Effector CD4-positive, alpha-beta T cell (primary cell): ENCODE results near the gene IMMP2L.

Experiments used
- DNase-seq: peaks from one replicate; pipeline ENCODE4 v3.0.0-alpha.2; 2020

IMMP2L gene

DNA sequence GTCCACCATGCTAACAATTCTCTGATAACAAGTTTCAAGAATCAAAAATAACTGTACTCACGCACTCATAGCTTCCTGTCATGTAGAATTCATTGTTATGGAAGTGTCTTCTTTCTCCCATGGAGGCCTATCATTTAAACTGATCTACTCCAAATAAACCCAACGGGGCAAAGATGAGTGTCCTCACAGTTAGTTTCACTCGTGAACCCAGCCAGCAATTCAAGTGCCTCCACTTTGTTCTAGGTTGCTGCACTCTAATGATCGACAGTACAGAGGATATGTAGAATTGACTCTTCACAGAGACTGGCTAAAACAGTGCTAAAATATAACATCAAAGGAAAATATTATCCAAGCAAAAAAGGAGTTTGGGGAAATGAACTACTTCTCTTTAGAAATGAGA is 360.0 kb downstream of the IMMP2L start:
- no peak for DNase-seq

DNA sequence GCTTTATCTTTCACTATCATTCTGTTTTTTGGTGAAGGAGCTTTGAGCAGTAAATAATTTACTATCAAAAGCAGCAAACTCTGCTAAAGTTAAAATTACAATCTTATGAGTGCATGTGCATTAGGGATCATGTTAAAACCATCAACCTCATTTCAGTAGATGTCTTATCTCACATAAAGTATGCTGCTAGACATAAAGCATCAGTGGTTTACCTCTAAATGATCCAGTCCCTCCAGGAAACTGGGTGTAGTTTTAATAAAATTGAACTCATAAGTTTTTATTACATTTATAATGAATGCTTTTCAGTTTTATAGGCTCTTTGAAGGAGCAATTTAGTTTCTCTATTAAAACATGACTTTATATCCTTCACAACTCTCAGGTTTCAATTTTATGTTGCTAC is 362.6 kb downstream of the IMMP2L start:
- no peak for DNase-seq

DNA sequence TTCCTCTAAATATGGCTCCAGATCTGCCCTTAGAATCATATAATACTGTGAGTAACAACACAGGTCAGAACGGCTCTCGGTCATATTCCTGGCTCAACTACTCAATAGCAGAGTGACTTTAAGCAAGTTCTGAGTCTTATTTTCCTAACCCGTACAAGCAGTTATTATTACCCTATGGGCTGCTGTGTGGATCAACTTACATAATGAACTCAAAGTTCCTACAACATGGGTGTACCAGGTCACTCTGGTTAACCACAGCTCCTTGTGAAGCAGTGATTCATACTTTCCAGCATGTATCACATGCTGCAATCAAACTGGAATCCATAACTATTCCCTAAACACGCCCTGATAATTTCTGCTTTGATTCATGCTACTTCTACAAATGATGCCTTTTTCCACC is 364.0 kb downstream of the IMMP2L start:
- no peak for DNase-seq

DNA sequence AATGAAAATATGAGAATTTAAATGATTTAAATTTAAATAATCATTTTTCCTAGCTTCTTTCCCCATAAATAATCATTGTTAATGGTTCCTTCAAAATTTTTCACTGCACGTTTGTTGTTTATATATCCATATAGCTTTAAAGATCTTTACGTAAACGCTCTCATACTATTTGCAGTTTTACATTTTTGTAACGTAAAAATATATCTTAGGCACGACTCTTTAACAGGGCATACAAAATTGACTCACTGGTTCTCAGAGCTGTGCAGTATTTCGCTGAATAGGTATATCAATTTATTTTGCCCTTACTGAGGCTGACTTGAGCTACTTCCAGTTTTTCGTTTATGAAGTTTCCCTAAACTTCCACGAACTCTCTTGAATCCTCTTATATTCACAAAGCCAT is 365.6 kb downstream of the IMMP2L start:
- DNase-seq, result no peak

DNA sequence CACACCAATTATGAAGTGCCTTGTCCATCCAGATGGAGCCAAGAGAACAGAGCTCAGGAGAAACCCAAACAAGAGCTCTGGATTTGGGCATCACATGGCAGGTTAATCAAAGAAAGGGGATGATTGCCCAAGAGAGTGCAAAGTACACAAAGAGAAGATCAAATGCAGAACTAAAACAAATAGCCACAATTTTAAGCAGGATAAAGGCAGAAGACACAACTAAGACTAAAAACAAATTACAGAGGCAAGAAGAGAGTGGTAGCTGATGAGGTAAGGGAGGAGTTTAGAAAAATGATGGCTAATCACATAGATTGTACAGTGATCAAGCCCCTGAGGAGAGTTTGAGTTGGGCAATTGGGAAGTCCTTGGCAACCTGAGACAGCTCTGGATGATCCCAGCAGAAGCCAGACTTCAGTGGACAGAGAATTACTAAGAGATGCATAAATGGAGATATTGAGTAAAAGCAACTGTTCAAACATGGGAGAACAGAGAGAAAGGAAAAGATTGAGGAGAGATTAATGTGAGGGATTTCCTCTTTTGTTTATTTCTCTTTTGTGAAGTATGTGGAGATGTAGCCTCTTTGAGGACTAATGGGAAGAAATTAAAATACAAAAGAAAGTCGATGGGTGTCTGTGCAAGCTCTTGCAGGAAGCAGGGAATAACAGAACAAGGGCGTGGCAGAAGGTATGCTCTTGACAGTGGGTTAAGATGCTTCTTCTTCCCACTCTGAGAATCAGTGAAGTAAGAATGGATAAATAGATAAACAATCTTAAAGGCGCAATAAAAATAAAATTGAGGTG is 369.5 kb downstream of the IMMP2L start:
- DNase-seq, result no peak

DNA sequence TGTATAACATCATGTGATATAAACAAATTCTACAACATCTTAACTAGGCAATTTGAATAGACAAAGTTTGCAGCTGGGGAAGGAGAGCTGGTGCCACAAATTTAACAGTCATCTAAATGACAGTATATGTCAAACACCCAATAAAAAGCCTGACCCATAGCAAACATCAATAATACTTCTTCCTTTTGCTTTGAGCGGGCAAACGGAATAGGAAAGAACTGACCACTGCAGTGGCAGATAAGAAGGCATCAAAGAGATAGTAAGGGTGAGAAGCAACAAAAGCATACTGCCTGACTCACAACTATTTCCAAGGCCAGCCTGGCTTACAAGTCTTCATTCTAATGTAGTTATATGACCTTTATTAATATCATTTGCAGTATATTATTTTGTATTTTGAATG is 371.5 kb downstream of the IMMP2L start:
- DNase-seq, result no peak

DNA sequence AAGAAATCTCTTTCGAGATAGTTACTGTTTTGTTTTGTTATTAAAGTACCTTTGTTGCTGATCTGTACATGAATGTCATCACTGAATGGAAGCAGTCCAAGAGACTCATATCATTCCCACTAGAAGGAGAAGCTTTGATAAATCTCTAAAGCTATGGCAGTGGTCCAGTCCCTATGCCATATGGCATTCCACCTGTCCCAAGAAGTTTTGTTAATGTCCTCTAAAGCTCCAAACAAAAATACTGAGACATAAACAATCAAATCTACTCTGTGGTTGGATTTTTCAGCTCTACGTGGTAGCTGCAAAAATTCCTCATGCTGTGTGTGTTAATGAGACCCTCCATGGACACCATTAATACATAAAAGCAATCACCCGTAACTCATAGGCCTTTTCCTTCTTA is 377.3 kb downstream of the IMMP2L start:
- no peak for DNase-seq

DNA sequence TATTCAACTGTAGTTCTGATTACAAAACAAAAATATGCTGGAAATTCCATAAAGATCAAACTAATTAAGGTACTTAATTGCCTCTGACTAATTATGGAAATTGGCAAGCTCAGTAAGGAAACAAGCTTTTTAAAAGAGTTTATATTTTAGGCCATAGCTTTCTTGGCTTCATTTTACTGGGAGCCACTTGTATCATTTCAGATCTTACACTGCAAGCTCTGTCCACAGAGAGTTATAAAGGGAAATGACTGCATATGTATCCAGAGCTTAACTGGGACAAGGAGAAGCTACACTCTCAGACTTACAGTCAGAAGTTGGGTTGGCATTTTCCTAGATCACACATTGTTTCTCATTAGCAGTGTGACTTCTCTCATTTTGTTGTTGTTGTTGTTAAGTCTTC is 379.0 kb downstream of the IMMP2L start:
- no peak for DNase-seq

DNA sequence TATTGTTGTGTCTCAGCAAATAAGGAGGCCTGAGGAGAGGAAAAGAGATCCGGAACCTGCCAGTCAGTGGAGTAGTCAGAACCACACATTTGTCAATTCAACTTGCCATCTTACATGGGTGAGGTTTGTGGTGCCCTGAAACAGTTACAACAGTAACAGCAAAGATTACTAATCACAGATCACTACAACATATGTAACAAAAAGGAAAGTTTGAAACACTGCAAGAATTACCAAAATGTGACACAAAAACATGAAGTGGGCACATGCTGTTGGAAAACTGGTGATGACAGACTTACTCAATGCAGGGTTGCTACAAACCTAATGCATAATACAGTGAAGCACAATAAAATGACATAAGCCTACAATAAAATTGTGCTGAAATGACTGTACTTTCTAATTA is 382.0 kb downstream of the IMMP2L start:
- DNase-seq, result no peak

DNA sequence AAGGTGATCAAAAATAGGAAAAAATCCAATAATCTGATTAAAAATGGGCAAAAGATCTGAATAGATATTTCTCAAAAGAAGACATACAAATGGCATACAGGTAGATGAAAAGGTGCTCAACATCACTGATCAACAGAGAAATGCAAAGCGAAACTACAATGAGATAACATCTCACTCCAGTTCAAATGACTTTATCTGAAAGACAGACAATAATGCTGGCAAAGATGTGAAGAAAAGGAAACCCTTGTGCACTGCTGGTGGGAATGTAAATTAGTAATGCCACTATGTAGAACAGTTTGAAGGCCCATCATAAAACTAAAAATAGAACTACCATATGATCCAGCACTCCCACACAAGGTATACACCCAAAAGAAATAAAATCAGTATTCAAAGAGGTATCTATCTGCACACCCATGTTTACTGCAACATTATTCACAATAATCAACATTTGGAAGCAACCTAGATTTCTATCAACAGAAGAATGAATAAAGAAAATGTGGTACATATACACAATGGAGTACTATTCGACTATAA is 386.3 kb downstream of the IMMP2L start:
- no peak for DNase-seq

DNA sequence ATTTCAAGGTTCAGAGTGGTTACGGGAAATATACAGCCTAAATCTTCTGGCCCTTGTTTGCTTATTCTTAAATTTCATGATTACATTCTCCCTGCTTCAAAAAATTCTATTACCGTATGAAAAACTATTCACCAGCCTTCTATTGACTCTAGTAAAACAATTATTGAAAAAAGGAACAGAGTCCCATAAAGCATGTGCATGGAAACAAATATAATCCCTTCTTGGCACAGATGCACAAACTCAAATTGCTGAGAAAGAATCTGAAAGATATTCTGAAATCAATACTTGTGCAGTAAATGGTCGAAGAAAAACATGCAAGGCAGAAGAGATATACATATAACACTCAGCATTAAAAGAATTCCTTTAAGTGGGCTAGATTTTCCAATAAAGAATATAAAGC is 387.8 kb downstream of the IMMP2L start:
- DNase-seq, result no peak

DNA sequence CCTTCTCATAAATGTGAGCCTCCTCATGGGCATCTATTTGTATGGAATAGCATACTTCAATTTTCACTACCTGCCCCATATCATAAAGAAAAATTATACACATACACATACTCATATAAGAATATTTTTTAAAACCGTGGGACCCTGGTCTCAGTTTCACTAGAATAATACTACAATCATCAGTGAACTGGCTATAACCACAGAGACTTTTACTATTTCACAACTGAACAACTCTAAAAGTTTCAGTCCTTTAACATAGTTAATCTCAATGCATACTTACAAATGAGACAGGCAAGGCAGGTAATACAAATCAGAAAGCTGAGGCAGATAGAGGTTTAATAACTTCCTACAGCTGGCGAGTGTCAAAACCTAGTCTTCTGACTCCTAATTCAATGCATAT is 388.3 kb downstream of the IMMP2L start:
- DNase-seq, result no peak

DNA sequence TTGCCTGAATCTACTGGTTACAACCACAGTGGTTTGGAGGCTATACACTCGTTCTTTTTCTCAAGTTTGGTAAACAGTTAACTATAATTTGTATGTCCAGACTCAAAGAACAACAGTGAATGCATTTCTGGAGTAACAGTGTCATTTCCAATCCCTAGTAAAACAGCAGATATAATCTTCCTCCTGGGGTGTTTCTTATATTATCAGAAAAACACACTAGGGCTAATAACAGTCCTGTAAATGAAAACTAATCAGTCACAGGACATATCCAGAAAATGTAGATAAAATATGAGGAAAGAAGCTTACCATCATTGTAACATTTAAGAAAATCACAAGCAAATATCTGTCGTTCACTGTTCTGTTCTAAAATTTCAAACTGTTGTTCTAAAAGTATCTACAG is 388.8 kb downstream of the IMMP2L start:
- no peak for DNase-seq

DNA sequence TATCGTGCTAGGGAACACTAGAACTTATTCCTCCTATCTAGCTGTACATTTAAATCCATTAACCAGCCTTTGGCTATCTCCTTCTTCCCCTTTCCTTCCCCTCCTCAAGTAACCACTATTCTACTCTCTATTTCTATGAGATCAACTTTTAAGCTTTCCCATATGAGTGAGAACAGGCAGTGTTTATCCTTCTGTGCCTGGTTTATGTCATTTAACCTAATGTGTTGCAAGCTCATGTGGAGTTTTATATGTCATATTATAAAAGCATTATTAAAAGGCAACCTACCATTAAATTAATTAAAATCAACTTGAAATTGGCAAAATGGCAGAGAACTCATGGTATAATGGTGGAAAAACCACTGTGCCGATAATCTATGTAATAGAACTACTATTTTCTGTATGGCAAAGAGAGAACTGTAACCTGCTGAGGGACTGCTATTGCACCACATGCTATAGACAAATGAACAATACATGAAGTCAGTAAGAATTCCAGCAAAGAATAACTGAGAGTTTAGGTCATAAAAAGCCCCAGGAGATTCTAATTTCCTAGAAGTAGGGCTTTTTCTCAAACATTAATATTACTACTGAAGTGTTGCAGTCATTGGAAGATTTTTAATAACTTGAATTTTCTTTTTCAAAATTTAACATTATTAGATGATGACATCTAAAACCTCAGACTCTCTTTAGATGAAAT is 389.6 kb downstream of the IMMP2L start:
- no peak for DNase-seq

DNA sequence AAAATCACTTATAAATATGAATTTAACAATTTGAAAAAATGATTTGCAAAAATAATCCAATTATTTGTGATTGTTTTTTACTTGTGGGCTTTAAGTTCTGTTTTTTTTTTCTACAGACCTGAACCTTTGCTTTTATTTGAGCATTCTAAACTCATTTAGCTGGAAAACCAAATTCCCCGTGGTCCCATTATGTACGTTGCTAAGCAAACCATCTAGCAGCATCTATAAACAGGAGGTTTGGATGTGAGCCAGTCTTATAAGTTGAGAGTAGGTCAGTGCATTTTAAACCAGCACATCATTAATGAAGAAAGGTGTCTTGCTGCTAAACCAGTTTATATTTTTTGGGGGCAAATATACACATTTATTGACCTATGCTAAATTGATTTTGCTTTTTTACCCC is 394.1 kb downstream of the IMMP2L start:
- no peak for DNase-seq

DNA sequence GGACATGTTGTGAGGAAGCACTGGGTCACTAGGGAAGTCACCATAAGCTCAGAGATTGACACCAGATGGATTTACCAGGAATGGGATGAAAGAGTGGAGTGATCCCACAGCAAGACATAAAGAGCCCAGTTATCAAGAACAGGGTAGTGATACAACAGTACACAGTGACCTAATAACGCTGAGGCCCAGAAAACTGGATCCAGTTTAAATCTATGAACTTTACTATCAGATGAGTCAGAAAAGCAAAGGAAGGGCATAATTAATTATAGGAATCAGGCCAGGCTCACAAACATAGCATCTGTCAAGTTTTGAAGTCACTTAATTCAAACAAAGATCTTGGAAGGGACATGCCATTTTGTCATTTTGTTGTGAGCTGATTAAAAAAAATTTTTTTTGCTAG is 397.9 kb downstream of the IMMP2L start:
- no peak for DNase-seq

DNA sequence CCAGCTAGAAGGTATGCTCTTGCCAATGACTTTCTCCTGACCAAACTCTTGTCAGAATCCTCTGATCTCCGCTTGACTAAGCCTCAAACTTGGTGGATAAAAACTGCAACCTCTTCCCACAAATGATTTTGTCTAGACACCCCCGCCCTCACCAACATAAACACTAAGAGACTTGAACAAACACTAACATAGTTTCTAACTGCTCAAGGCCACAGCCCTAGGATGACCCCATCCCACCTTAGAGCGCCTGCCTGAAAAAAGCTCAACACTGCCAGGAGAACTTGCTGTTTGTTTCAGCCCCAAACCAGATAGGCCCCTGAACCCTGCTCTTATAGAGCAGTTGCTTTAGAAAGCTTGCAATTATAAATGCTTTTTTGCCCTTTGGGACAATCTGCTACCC is 399.6 kb downstream of the IMMP2L start:
- DNase-seq, result no peak

DNA sequence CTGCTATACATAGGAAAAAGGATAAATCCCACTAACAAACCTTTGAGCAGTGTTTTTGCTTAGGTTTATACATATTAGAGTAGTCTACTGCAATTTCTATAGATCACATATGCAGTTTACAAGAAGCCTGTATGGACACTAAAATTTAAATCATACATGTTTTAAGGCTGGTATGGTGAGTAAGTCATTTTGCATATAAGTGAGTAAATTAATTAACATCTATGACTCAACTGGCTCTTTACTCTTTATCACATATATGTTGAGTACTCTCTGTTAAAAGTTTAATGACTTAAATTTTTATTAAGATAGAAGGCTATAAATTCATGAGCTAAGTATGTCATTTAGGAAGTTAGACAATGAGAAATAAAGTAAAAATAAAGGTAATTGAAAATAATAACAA is 402.0 kb downstream of the IMMP2L start:
- no peak for DNase-seq

DNA sequence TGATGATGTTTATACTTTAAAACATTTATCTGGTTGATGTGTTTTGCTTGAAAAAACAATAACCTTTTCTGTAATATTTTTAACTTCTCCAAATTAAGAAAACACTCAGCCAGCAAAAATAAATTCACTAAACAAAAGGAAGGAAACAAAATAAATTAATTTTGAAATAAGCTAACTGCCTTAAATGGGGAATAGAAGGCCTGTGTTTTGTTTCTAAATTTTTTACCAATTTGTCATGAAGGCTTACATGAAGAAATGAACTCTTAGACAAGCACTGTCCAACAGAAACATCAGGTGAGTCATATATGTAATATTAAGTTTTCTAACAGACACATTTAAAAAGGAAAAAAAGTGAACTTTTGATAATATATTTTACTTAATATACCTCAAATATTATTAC is 402.9 kb downstream of the IMMP2L start:
- DNase-seq, result no peak

DNA sequence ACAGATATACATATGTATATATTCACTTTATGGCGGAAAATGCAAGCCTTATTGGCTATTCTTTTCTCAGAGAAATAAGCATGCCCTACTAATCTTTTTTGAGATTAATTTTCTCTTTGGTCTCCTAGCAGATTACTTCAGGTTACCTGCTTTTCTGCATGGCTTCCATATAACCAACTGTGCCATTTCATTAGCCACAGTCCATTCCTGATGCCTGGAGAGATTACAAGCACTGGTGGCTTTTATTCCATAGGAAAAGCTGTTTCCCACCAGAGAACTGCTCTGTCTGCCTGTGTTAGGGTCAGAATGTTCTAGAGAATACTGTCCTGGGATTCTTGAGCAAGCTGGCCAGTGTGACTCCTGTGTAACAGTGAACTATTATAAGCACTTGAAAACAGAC is 411.6 kb downstream of the IMMP2L start:
- DNase-seq, result no peak

DNA sequence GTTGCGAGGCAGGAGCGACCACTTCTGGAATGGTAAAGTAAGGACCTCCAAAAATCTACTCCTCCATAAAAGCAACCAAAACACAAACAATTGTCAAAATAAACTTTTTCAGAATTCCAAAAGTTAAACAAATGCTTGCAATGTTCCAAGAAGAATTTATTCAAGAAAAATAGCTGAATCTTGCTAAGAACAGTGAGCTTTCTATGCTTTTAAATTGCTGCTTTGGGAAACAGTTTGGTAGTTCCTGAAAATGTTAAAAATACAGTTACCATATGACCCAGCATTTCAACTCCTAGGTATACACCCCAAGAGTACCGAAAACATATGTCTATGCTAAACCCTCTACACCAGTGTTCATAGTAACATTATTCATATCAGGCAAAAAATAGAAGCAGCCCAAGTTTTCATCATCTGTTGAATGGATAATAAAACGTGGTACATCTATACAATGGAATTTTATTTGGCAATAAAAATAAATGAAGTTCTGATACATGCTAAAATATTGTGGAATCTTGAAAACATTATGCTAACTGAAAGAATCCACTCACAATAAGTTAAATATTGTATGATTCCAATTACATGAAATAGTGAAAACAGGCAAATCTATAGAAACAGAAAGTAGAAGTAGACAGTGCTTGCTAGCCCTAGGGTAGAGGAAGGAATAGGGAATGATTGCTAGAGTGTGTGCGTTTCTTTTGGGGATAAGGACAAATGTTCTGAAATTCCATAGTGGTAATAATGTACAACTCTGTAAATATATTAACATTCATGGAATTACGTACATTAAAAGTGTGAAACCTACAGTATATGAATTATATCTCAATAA is 414.4 kb downstream of the IMMP2L start:
- no peak for DNase-seq

DNA sequence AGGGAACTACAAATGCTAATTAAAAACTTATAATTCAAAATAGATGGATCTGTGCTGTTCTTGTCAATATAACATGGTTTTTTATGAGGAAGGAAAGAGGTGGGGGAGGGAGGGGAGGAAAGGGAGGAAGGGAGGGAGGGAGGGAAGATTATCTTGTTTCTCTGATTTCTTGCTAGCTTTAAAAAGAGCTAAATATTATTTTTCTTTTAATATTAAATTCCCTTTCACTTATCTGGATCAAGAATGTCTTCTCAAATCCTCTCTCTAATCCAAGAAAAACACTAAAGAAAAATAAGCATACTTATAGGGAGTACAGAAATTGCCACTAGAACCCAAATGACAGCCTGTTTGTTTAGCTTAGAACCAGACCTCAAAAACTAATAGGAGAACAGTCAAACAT is 416.2 kb downstream of the IMMP2L start:
- DNase-seq, result no peak

DNA sequence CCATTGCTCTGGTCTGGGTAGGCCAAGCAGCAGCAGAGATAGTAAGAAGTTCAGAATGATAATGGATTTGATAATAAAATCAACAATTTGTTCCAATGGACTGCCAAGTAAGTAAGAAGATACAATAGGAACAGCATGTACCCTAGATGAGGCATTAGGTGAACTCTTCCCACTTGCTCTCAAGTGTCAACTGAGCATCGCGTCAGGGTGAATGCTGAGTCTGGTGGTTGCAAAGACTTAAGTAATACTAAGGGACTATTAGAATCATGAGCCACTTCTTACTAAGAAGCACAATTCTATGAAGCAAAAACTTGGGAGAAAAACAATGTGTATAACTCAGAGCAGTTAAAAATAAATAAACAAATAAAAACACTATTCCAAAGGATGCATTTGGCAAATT is 416.8 kb downstream of the IMMP2L start:
- no peak for DNase-seq
